GM20431 (cell line): Measurements from ENCODE around the gene MAG.

Experiments used
- in situ Hi-C: fragments of 300-500 bp; cut with MseI, MboI; formaldehyde crosslinking; loops from one replicate; pipeline ENCODE4 v1.15.0; 2020; ENCODE audit warnings: low sequenced_read_pairs; ENCODE audit not compliant: unreplicated experiment

MAG gene

GRCh38 chr19:35265126-35265899 is 26.6 kb upstream of the MAG start:
- in situ Hi-C loops = no loop called here

- in situ Hi-C loops = no loop called here
Observed at GRCh38 chr19:35265900-35266519, 26.0 kb upstream of the MAG start.

- in situ Hi-C loops = no loop called here
Observed at GRCh38 chr19:35266520-35267352, 25.2 kb upstream of the MAG start.

GRCh38 chr19:35267353-35267817 is 24.6 kb upstream of the MAG start:
- in situ Hi-C loops = no loop called here

- in situ Hi-C loops = no loop called here
Observed at GRCh38 chr19:35267818-35268535, 24.0 kb upstream of the MAG start.

GRCh38 chr19:35268536-35269437 is 23.2 kb upstream of the MAG start, which contains the start of gene USF2:
TSS of gene USF2 (plus strand) at chr19:35268962. CDS start at chr19:35269102, 140 bp downstream.
- in situ Hi-C loops = no loop called here

- in situ Hi-C loops = no loop called here
Observed at GRCh38 chr19:35269438-35270117, 22.4 kb upstream of the MAG start.

- in situ Hi-C loops = no loop called here
Observed at GRCh38 chr19:35270381-35270811, 21.6 kb upstream of the MAG start.

- in situ Hi-C loops = no loop called here
Observed at GRCh38 chr19:35271546-35271945, 20.4 kb upstream of the MAG start.

- in situ Hi-C loops = no loop called here
Observed at GRCh38 chr19:35272122-35272719, 19.7 kb upstream of the MAG start.

- in situ Hi-C loops = no loop called here
Observed at GRCh38 chr19:35272954-35273649, 18.9 kb upstream of the MAG start.

GRCh38 chr19:35273686-35274259 is 18.2 kb upstream of the MAG start:
- in situ Hi-C loops = no loop called here

- in situ Hi-C loops = no loop called here
Observed at GRCh38 chr19:35274323-35274722, 17.6 kb upstream of the MAG start.

GRCh38 chr19:35276706-35277281 is 15.2 kb upstream of the MAG start:
- in situ Hi-C loops = no loop called here

GRCh38 chr19:35278578-35279284 is 13.2 kb upstream of the MAG start:
- in situ Hi-C loops = no loop called here

- in situ Hi-C loops = no loop called here
Observed at GRCh38 chr19:35279374-35279773, 12.6 kb upstream of the MAG start.
